Stomach smooth muscle (tissue), 2 donors: ENCODE measurements around the gene SMARCC2.

ENCODE experiments used
- H3K27ac ChIP-seq: one replicate; pipeline ENCODE4 v1.7.0; 2013; ENCODE audit warnings: mild to moderate bottlenecking, low read length, inconsistent platforms
- H3K27me3 ChIP-seq, 2 donors: one replicate each; pipeline ENCODE4 v1.7.0; 2013; ENCODE audit warnings: low read length in 2 of 2; ENCODE audit not compliant: insufficient read depth in 2 of 2, control insufficient read depth in 1 of 2
- H3K36me3 ChIP-seq, 2 donors: one replicate each; pipeline ENCODE4 v1.7.0; 2013; ENCODE audit warnings: low read length in 2 of 2; ENCODE audit not compliant: control insufficient read depth in 2 of 2, insufficient read depth in 2 of 2
- H3K4me1 ChIP-seq: one replicate; pipeline ENCODE4 v1.7.0; 2013; ENCODE audit warnings: low read length; ENCODE audit not compliant: control insufficient read depth, insufficient read depth
- H3K4me3 ChIP-seq, 2 donors: one replicate each; pipeline ENCODE4 v1.7.0; 2013; ENCODE audit warnings: low read length in 2 of 2
- H3K9ac ChIP-seq, 2 donors: one replicate each; pipeline ENCODE4 v1.7.0; 2013; ENCODE audit warnings: low read length in 2 of 2, mild to moderate bottlenecking in 1 of 2
- H3K9me3 ChIP-seq, 2 donors: one replicate each; pipeline ENCODE4 v1.7.0; 2013; ENCODE audit warnings: low read length in 2 of 2; ENCODE audit not compliant: control insufficient read depth in 2 of 2
- donor health status: healthy.
- donor health status: Pancreatic carcinoma.

Gene SMARCC2

DNA sequence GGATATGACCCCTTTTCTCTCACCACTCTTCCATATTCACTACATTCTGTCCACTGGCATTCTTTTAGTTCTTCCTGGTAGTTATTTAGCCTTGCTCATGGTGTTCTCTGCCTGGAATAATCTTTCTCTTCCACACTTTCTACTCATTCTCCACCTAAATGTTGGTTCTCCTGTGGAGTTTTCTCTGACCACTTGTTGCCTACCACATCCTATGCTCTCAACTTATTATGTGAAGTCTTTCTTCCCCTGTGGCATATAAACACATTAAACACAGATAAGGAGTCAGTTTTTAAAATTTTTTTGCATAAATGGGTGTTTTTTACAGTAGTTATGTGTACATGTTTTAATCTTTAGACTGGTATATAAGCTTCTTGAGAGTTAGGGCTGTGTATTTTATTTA is 3.3 kb upstream of the SMARCC2 start:
- Histone ChIP-seq H3K36me3 (no peaks in the 10 kb centered on the region), H3K4me1 (peaks cover 24% of the 10 kb centered on the region), H3K27me3 (no peaks in the 10 kb centered on the region), H3K9ac (no peak overlapping the region), H3K4me3 (no peak overlapping the region), H3K9me3 (no peaks in the 10 kb centered on the region), H3K27ac (no peak overlapping the region)

DNA sequence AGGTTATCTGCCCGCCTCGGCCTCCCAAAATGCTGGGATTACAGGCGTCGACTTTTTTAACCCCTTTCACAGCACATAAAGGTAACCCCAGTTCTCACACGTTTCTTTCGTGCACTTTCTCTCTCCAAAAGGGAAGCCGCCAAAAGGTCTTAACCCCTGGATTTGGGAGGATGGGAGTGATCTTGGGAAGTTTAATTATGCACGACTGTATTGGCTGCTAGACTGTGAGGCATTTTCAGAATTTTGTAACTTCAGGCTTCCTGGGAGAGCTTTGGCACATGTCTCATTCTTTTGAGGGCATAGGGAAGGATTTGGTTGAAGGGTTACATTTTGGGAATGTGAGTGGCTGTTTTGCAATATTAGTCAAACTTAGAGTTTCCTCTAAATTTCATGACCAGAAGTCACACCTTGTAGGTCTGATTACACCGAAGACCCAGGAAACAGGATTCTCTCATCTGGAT is 1.4 kb upstream of the SMARCC2 start:
- peak overlapping the region; percentile 90 to 91 for H3K4me3 ChIP-seq
- H3K9me3 ChIP-seq: no peaks in the 10 kb centered on the region
- H3K27me3 ChIP-seq: no peaks in the 10 kb centered on the region
- H3K27ac ChIP-seq: peak overlapping the region; percentile 89
- H3K36me3 ChIP-seq: peaks cover 3 to 7% of the 10 kb centered on the region in 2 donors
- H3K4me1 ChIP-seq: peaks cover 28% of the 10 kb centered on the region
- peak overlapping the region; percentile 86 to 91 for H3K9ac ChIP-seq

DNA sequence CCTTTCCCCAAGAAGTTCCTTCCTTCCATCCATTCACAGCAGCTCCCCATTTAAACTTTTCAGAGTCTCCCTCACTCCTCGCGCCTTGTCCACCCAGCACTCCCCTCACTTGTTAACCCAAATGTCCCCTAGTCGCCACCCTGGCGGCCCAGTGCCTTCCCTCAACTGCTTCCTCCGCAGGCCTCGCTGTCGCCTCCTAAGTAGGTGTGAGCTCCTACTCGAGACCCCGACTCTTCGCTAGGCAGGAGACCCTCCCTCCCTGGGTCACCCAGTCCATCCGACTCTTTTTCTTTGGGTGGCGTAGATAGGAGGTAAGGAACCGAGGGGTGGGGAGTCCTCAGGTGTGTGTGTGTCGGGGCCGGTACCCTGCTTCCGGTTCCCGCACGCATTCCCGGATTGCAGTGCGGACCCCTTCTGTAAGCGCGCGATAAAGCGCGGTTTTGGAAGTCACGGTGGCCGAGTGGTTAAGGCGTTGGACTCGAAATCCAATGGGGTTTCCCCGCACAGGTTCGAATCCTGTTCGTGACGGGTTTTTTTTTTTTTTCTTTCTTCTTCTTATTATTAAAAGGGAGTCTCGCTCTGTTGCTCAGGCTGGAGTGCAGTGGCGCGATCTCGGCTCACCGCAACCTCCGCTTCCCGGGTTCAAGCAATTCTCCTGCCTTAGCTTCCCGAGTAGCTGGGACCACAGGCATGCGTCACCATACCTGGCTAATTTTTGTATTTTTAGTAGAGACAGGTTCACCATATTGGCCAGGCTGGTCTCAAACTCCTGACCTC is 823 bp upstream of the SMARCC2 start:
- peak overlapping the region; percentile 89 for H3K27ac ChIP-seq
- no peaks in the 10 kb centered on the region for H3K27me3 ChIP-seq
- H3K4me1 ChIP-seq: peaks cover 28% of the 10 kb centered on the region
- peak overlapping the region; percentile 90 to 91 for H3K4me3 ChIP-seq
- no peaks in the 10 kb centered on the region for H3K9me3 ChIP-seq
- peak overlapping the region; percentile 86 to 91 for H3K9ac ChIP-seq
- peaks cover 5 to 8% of the 10 kb centered on the region in 2 donors for H3K36me3 ChIP-seq

DNA sequence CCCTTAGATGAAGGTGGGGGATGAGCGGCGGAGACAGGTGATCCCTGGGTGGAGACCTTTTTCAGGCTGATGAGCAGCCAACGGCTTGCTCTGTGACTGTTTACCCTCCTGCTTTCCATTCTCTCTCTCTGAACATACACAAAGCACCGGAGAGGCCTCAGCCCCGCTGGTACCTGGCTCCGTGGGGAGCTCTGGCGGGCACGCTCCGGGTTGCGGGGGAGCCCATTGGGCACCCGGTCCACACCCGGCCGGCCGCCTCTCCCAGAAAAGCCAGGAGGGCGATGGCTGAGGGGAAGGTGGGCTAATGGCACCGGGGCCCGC is 545 bp downstream of the SMARCC2 start:
- Histone ChIP-seq H3K27ac (peak overlapping the region; percentile 74), H3K9me3 (no peaks in the 10 kb centered on the region), H3K36me3 (peaks cover 18 to 21% of the 10 kb centered on the region in 2 donors), H3K4me1 (peaks cover 28% of the 10 kb centered on the region), H3K9ac (peak overlapping the region; percentile 80 to 82), H3K27me3 (no peaks in the 10 kb centered on the region), H3K4me3 (peak overlapping the region; percentile 81 to 87)

DNA sequence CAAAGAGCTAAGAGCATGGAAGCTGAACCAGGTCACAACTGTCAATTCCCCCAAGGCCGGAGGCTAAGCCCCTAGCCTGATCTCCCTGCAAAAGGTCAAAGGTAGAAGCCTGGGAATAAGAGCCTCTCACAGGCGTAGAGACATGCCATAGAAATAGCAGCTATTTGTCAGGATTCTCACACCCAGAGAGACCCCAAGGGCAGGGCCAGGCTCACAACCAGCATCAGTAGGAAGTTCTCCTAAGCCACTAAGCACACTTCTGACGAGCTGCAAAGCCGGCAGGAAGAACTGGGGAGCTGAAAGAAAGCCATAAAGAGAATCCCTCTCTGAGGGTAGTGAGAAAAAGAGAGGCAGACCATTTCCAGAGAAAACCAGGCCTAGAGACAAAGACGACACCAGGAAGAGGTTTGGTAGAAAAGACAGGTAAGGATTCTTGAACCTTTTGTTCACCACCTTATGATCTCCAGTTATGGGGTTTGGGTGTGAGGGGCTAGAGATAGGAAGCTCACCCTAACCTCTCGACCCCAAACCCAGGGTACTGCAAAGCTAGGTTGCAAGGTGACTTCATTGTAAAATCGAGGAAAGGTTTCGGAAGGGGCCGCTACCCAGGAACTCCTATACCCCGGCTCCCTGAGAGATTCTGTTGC is 1.0 kb downstream of the SMARCC2 start:
- H3K27ac ChIP-seq: peak overlapping the region; percentile 74
- H3K9ac ChIP-seq: peak overlapping the region; percentile 80 to 82
- peaks cover 28% of the 10 kb centered on the region for H3K4me1 ChIP-seq

DNA sequence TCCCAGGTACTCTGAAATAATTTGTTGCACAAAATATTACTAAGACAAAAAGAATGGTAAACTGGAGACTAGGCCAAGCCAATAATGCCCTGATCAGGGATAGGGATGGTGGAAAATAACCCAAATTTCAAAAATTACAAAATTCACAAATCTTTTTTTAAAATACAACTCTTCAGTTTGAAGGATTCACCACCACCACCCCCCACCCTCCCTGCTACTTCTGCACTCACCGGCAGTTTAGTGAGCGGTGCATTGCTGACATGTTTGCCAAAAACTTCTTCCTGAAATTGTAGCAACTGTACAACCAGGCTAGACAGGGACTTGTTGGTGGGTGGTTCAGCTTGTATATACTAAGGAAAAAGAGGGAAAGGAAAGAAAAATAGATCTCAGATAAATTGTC is 2.3 kb downstream of the SMARCC2 start:
- Histone ChIP-seq H3K9ac (no peak overlapping the region), H3K36me3 (peaks cover 25 to 28% of the 10 kb centered on the region in 2 donors), H3K4me3 (no peak overlapping the region), H3K4me1 (peaks cover 28% of the 10 kb centered on the region), H3K27ac (no peak overlapping the region), H3K27me3 (no peaks in the 10 kb centered on the region), H3K9me3 (no peaks in the 10 kb centered on the region)

More for the DNA sequence above, 1.0 kb downstream of the SMARCC2 start:
- H3K36me3 ChIP-seq: peaks cover 21 to 25% of the 10 kb centered on the region in 2 donors
- peak overlapping the region; percentile 81 to 87 for H3K4me3 ChIP-seq
- no peaks in the 10 kb centered on the region for H3K27me3 ChIP-seq
- no peaks in the 10 kb centered on the region for H3K9me3 ChIP-seq

DNA sequence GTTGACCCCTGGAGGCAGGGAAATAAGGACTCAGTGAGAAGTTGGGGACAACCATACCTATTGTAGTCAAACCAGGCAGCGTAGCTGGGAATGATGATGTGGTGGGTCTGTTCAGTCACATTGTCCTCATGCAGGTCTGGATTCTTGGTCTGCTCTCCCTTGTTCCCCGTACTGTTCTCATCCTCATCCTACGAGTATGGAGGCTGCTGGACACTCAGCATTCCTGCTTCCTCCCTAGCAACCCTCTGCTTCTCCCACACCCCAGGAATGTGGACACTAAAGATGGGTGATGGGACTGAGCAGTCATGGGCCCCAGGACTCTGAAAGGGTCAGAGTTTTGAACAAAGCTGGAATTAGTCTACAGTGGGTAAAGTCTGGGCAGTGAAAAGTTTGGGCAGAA is 10.9 kb downstream of the SMARCC2 start:
- Histone ChIP-seq H3K9me3 (no peaks in the 10 kb centered on the region), H3K9ac (no peak overlapping the region), H3K4me1 (no peaks in the 10 kb centered on the region), H3K27me3 (no peaks in the 10 kb centered on the region), H3K36me3 (peaks cover 56 to 64% of the 10 kb centered on the region in 2 donors), H3K4me3 (no peak overlapping the region), H3K27ac (no peak overlapping the region)

DNA sequence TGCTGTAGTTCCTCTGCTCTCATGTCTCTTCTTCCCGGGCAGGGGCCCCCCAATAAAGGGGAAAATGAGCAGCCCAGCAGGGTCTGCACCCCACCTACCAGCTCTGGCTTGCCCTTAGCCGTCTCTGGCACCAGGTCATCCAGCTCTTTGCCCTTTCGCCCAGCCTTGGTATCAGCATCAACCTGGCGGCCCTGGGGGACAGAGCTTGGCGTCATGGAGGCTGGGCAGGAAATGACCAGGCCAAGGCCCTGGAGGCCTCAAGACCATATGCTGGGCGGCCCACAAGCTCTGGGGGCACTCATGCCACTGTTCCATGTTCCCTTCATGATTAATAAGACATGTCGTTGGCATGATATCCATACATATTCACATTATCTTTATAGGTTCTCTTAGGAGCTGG is 16.4 kb downstream of the SMARCC2 start:
- H3K4me3 ChIP-seq: no peak overlapping the region
- no peaks in the 10 kb centered on the region for H3K4me1 ChIP-seq
- peaks cover 51 to 69% of the 10 kb centered on the region in 2 donors for H3K36me3 ChIP-seq
- H3K27me3 ChIP-seq: no peaks in the 10 kb centered on the region
- no peak overlapping the region for H3K9ac ChIP-seq
- H3K9me3 ChIP-seq: no peaks in the 10 kb centered on the region
- no peak overlapping the region for H3K27ac ChIP-seq

DNA sequence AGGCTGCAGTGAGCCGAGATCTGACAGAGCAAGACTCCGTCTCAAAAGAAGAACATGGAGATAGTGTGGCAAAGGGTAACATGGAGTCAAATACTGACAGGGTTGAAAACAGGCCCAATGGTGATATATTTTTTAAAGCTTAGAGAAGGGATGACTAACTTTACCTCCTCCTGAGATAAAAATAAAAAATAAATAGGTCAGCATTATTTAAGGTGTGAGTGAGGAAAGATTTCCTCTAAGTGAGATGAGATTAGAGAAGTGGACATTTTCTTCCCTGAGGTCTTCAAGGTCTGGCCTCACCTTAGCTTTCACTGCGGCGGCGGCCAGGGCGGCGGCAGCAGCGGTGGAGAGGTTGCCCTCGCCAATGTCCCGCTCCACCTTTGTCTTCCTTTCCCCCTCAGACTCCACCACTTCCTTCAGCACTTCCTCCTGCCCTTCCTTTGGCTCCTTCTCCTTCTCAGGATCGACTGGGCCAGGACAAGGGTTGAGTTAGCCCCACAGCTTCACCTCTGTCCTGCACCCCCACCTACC is 20.0 kb downstream of the SMARCC2 start:
- peaks cover 4% of the 10 kb centered on the region for H3K4me1 ChIP-seq
- H3K36me3 ChIP-seq: peaks cover 44 to 63% of the 10 kb centered on the region in 2 donors
- H3K27me3 ChIP-seq: no peaks in the 10 kb centered on the region
- no peak overlapping the region for H3K9ac ChIP-seq
- H3K27ac ChIP-seq: no peak overlapping the region
- no peak overlapping the region for H3K4me3 ChIP-seq
- H3K9me3 ChIP-seq: no peaks in the 10 kb centered on the region

DNA sequence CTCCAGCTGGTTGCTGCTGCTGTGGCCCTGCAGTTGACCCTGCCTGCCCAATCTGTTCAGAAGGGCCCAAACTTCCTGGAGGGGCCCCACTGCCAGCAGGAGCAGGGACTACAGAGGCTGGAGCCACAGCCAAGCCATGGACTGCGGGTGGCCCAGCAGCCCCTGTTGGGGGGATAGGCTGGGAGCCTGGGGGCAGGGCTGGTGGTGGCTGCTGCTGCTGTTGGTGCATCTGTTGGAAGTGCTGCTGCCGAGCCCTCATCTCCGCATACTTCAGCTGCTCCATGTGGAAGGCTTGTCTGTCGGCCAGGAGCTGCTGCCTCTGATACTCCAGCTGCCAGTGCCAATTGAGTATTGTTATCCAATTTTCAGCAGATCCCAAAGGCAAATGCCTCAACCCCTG is 23.9 kb downstream of the SMARCC2 start:
- Histone ChIP-seq H3K27me3 (no peaks in the 10 kb centered on the region), H3K36me3 (peaks cover 44 to 56% of the 10 kb centered on the region in 2 donors), H3K4me1 (peaks cover 36% of the 10 kb centered on the region), H3K27ac (peak overlapping the region; percentile 24), H3K4me3 (no peak overlapping the region), H3K9me3 (no peaks in the 10 kb centered on the region), H3K9ac (no peak overlapping the region)

DNA sequence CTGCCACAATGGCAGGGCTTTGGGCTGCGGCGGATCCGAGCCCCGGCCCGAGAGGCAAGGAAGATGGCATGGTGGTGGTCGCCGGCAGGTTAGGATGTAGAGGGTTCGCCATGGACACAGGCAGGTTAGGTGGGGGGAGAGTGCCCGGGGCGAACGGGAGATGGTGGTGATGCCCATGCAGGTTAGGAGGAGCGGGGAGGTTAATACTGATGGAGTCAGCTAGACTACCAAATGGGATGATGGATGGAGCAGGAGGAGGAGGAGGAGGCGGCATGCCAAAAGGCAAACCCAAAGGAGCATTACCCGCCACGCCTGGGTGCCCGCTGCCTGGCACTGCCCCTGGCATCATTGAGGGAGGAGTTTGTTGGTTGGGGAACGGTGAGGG is 24.9 kb downstream of the SMARCC2 start:
- no peaks in the 10 kb centered on the region for H3K9me3 ChIP-seq
- no peak overlapping the region for H3K9ac ChIP-seq
- H3K4me3 ChIP-seq: no peak overlapping the region
- H3K27ac ChIP-seq: no peak overlapping the region
- no peaks in the 10 kb centered on the region for H3K27me3 ChIP-seq
- peaks cover 49 to 55% of the 10 kb centered on the region in 2 donors for H3K36me3 ChIP-seq
- H3K4me1 ChIP-seq: peaks cover 46% of the 10 kb centered on the region
